ENCODE data around the gene ZNF502. TPM values are rescaled to one million over a fixed set of nuclear protein-coding genes. Genes with fewer than 3 reads are reported as not detected.
A peak's percentile ranks its signal among the peaks of the same experiment; 100 is the strongest.

The ZNF502 gene
- total RNA-seq, 1 donor from 2014 or later = 4.4 TPM

- Histone ChIP-seq H3K27ac (no peak overlapping the region), H3K9me3 (no peaks in the 10 kb centered on the region), H3K4me1 (peaks cover 13% of the 10 kb centered on the region), H3K4me3 (peak overlapping the region; percentile 49 to 66), H3K36me3 (no peaks in the 10 kb centered on the region), H3K27me3 (no peaks in the 10 kb centered on the region)
- intact Hi-C loops (cut with DNase I) = no loop called here
- TF ChIP-seq POLR2A (IDR thresholded peaks at IDR 0.05) (no peak), POLR2AphosphoS5 (IDR thresholded peaks at IDR 0.05; ENCODE audit: insufficient read depth in 1 of 2, low read depth in 1 of 2) (no peak), CTCF (IDR thresholded peaks at IDR 0.05) (no peak)
- no peak for DNase-seq (ENCODE audit: extremely low spot score in 2 of 2)
These were observed 27.2 kb upstream of the ZNF502 start for GRCh38 chr3:44685128-44685800.

DNA sequence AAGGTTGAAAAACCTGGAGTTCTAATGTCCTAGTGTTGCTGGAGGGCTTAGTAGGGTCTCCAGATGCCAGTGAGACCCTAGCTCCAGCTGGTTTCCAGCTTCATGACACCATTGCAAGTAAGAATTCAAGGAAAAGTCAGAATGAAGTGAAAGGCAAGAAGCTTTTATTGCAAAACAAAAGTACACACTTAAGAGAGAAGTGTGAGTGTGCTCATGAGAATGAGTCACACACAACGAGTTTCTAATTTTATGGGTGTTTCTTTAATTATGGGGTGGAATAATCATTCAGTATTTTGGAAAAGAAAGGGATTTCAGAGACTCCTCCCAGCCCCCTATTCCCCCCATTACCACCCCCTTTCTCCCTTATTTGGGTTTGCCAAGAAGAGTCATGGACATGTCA lies 24.6 kb upstream of the ZNF502 start:
- DNase-seq (ENCODE audit: extremely low spot score in 2 of 2) = no peak
- Histone ChIP-seq H3K27ac (no peak overlapping the region), H3K4me3 (no peak overlapping the region), H3K36me3 (no peaks in the 10 kb centered on the region), H3K27me3 (no peaks in the 10 kb centered on the region), H3K4me1 (peaks cover 13% of the 10 kb centered on the region), H3K9me3 (no peaks in the 10 kb centered on the region)
- TF ChIP-seq POLR2AphosphoS5 (IDR thresholded peaks at IDR 0.05; ENCODE audit: insufficient read depth in 1 of 2, low read depth in 1 of 2) (no peak), CTCF (IDR thresholded peaks at IDR 0.05) (no peak), POLR2A (IDR thresholded peaks at IDR 0.05) (no peak)
- intact Hi-C loops (cut with DNase I) = no loop called here

GRCh38 chr3:44721231-44722102 lies 9.0 kb downstream of the ZNF502 start:
- intact Hi-C loops (cut with DNase I) = no loop called here
- peaks cover 0 to 52% of the 10 kb centered on the region in 2 donors for H3K36me3 ChIP-seq
- peaks cover 76% of the 10 kb centered on the region for H3K9me3 ChIP-seq
- no peak for TF ChIP-seq POLR2A (IDR thresholded peaks at IDR 0.05)
- no peak for TF ChIP-seq POLR2AphosphoS5 (IDR thresholded peaks at IDR 0.05; ENCODE audit: insufficient read depth in 1 of 2, low read depth in 1 of 2)
- TF ChIP-seq CTCF (IDR thresholded peaks at IDR 0.05) = no peak
- no peaks in the 10 kb centered on the region for H3K4me1 ChIP-seq
- DNase-seq (ENCODE audit: extremely low spot score in 2 of 2) = no peak
- H3K27ac ChIP-seq = no peak overlapping the region
- H3K4me3 ChIP-seq = peak overlapping the region in 1 of 2 donors; percentile 7
- H3K27me3 ChIP-seq = no peaks in the 10 kb centered on the region

- H3K4me3 ChIP-seq = no peak overlapping the region
- no peak for DNase-seq (ENCODE audit: extremely low spot score in 2 of 2)
- H3K9me3 ChIP-seq = peaks cover 76% of the 10 kb centered on the region
- H3K4me1 ChIP-seq = no peaks in the 10 kb centered on the region
- no peak overlapping the region for H3K27ac ChIP-seq
- no peak for TF ChIP-seq CTCF (IDR thresholded peaks at IDR 0.05)
- no peak for TF ChIP-seq POLR2A (IDR thresholded peaks at IDR 0.05)
- TF ChIP-seq POLR2AphosphoS5 (IDR thresholded peaks at IDR 0.05; ENCODE audit: insufficient read depth in 1 of 2, low read depth in 1 of 2) = no peak
- intact Hi-C loops (cut with DNase I) = no loop called here
- peaks cover 0 to 52% of the 10 kb centered on the region in 2 donors for H3K36me3 ChIP-seq
- H3K27me3 ChIP-seq = no peaks in the 10 kb centered on the region
These were observed 9.6 kb downstream of the ZNF502 start for GRCh38 chr3:44722103-44722401.
